DMS79 treated with DMSO at 0.1 percent for 48 hours (cell line): ENCODE results near the gene TUBB2A.
"Not testable (repeated sequence)": the region's sequence is repeated elsewhere in the genome, so short reads cannot be mapped to it uniquely, and the experiment has no call there.

Experiments used
- DNase-seq: peaks from one replicate; lab custom pipeline; 2025; lab: John Stamatoyannopoulos, UW

Gene TUBB2A

DNA sequence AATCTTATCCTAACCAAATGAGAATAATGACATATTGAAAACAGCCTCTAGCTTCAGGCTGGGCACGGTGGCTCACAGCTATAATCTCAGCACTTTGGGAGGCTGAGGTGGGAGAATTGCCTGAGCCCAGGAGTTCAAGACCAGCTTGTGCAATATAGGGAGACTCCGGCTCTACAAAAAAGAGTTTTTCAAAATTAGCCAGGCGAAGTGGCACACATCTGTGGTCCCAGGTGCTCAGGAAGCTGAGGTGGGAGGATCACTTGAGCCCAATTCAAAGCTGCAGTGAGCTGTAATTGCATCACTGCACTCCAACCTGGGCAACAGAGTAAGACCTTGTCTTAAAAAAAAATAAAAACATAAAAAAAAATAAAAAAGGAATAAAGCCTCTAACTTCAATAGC lies 4.7 kb downstream of the TUBB2A start:
- no peak for DNase-seq

DNA sequence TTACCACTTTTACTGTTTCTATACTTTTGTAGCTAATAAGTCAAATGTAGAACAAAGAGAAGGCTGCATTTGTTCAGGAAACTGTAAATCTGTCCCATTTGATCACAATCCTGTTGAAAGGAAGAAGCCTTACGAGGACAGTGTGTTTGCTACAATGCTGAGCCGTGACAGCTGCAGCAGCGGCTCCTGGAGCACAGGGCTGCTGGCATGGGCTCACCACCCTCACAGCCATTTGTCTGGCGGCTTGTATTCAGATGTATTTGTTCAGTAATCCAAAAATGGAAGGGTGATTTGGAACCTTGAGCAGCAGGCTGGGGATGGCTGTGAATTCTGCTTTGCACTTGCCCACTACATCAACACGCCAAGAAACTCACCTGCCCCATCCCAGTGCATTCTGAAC lies 5.7 kb downstream of the TUBB2A start:
- DNase-seq = no peak

DNA sequence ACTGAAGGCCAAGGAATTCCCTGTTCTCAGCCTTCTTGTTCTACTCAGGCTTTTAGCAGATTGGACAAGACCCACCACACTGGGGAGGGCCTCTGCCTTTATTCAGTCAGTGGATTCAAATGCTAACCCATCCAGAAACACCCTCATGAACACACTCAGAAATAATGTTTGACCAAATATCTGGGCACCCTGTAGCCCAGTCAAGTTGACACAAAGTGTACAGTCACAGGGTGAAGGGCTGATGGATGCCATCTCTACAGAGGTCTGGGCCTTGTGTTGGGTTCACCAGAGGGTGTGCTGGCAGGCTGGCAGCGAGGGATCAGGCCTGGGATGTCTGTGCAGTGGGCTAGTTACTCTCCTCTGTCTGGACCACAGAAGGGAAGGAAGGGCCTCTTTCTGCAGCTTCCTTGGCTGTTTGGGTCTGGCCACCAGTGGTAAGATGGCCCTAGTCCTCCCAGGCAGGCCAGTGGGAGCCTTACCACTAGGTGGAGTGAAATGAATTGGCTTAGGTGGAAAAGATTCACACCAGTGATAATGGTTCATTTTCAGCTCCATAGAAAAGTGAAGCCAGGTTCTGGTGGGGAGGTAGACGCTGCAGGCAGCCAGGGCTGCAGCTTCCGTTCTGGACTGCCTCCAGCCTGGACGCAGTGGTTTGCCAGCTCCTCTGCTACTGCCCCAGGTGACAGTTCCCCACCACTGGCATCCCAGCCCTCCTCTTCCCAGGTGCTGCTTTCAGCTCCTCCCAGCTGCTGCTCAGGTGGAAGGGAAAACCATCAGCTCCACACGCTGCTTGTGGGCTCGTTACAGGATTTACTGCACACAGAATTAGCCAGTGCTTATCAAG lies 9.2 kb downstream of the TUBB2A start:
- DNase-seq = no peak

DNA sequence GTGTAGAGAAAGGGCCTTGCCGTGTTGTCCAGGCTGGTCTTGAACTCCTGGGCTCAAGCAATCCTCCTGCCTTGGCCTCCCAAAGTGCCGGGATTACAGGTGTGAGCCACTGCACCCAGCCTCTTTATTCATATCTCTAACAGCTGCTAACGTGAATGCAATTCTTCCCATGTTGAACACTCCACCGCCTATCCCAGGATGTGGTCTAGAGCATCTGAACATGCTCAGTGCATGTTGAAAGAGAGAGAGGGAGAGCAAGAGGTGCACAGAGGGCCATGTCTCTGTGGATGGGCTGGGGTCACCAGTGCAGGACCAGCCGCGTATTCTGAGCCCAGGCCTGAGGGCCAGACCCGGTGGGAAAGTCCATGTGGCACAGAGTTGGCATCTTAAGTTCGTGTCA lies 12.8 kb downstream of the TUBB2A start:
- DNase-seq = no peak

DNA sequence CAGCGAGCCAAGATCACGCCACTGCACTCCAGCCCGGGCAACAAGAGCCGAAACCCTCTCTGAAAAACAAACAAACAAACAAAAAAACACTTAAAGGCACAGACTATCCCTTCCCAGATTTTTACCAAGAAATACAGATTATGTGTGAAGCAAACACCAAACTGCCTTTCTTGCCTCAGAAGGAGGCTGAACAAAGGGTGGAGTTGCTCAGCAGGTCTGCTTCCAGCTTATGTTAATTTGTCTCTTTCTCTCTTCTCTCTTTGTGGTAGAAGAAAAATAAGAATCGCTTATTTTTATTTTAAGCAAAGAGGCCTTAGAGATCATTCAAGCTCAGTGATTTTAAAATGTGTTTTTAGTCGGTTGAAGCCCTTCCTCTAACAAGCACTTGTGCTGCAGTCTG lies 14.2 kb downstream of the TUBB2A start:
- DNase-seq = no peak

DNA sequence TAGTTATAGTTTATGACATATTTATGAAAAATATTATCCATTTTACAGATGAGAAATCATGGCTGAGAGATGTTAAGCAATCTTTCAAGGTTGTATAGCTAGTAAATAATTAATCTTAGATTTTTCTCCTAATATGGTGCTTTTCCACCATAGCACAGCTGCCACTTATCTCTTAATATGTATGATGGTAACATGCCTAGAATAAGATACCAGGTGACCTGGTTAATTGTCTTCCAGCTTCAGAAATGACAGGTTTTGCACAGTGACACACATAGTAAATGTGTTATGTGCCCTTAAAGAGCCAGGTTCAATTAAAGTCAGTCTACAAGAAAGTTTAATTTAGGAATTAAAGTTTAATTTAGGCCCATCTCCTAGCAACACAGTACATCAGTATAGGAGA lies 14.8 kb downstream of the TUBB2A start:
- no peak for DNase-seq

DNA sequence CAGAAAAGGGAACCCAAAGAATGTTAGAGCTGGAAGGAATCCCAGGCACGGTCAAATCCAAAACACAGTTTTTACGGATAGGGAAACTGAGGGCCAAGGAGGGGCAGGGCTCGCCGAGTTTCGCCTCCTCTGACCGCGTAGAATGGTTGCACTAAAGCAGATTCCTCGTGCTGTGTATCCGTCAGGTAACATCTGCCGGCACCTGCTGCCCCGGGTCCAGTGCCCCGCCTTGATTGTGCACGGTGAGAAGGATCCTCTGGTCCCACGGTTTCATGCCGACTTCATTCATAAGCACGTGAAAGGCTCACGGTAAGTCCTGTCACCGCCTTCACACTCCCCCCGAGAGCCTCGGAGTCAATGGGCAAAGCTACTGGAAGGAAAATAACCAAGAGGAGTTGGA lies 17.1 kb downstream of the TUBB2A start:
- no peak for DNase-seq

DNA sequence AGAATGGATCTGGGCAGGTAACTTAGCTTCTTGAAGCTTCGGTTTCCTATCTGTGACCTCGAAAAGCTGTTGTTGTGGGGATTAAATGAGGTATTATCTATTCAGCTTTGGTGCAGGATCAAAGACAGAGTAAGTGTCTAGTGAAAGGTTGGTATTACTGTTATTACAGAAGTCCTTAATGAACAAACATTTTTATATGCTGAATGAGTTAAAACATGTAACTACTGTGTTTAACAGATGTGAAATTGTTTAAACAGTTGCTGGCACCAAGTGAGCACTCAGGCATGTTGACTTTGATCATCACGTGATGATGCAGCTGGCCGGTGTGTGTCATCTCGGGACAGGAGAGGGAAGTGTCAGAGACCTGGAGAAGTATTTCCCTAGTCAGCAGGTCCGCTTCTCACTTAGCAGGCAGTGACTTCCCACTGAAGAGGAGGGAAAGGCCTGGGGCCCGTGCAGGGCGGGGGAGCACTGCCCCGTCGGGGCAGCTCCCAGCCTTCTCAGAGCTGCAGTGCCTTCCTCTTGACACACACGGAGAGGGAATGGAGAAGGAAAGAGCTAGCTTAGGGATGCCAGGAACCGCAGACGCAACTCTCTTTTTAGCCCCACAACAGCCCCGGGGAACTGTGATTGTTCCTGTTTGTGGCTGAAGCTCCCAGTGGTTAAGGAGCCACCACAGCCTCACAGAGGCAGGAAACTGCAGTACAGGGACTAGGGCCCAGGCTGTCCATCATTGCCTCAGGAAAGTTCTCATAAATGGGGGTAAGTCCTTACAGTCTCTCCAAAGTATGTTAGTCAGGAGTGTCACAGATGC lies 18.0 kb downstream of the TUBB2A start:
- peak; percentile 11 for DNase-seq

DNA sequence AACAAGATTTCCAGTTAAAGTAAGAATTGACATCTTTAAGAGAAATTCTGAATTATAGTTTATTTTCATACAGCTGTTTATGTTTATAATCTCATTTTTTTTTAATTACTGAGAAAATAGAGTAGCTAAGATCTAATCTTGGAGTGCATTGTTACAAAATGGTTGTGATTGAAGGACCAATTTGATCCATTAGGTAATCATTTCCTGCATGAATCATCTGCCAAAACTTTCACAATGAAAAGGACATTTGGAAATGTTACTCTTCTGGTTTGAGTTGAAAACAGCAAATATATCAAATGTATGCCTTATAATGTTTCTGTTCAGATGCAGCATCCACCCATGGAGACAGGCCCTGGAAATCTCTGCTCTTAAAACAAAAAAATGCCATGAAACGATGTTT lies 19.0 kb downstream of the TUBB2A start:
- DNase-seq = no peak

DNA sequence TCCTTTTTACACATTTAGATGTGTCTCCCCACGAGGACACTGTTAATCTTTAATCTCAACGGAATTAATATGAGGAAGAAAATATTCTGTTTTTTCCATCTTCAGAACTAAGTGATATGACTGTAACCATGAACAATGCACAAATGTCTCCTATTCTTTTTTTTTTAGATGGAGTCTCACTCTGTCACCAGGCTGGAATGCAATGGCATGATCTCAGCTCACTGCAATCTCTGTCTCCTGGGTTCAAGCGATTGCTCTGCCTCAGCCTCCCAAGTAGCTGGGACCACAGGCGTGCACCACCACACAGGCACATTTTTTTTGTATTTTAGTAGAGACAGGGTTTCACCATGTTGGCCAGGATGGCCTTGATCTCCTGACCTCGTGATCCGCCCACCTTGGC lies 19.5 kb downstream of the TUBB2A start:
- not testable (repeated sequence) for DNase-seq

DNA sequence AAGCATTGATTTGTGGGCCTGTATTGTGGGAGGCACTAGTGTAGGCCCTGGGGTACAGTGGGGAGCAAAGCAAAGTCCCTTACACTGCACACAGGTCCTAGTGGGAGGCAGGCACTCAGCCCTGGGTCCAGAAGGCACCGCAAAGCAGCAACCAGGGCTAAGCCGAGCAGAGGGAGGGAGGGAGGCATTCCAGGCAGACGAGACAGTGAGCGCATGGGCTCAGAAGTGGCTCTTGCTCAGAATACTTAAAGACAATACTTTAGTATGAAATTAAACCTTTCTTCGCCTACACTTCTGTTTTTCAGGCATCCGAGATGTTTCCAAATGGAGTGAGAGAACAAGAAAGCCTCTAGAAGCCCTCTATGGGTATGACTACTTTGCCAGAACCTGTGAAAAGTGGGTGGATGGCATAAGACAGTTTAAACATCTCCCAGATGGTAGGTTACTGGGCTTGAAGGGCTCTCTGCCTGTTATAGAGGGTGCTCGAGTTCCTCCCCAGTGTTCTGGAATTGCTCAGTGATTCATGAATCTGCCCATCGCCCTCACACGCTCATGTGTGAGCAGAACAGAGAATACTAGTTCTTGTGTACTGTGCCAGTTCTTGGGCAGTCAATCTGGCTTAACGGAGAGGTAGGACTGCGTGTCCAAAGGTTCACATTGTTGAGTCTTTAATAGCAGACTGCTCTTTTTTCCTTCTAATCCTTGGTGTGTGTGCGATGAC lies 20.1 kb downstream of the TUBB2A start:
- no peak for DNase-seq

DNA sequence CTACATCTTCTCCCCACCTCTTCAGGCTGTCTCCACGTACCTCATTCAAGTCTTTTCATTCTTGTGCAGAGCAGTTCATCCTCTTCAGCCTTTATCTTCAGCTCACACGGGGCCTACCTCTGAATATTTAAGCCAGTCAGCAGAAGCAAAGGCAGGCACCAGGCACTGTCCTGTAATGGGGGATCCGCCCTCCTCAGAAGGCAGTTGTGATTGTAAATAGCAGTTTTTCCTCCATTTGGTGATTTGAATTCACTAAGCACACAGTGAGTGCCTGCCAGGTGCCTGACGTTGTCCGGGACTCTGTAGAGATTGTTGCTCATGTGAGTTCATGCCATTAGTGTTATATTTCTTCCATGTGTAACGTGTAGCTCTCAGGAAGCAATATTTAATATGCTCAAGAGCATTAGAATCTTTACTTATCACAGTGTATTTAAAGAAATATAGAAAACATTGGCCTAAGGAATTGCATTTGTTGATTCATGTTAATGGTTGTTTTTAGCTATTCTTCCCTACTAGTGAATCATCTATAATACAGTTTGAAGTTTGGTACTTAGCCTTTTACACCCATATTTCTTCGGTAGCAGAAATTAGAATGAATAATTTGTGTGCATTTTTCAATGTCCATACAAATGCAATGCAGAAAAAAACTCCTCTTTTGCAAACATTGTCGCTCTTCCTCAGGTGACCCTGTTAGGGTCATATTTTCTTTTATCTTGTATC lies 20.9 kb downstream of the TUBB2A start:
- no peak for DNase-seq

DNA sequence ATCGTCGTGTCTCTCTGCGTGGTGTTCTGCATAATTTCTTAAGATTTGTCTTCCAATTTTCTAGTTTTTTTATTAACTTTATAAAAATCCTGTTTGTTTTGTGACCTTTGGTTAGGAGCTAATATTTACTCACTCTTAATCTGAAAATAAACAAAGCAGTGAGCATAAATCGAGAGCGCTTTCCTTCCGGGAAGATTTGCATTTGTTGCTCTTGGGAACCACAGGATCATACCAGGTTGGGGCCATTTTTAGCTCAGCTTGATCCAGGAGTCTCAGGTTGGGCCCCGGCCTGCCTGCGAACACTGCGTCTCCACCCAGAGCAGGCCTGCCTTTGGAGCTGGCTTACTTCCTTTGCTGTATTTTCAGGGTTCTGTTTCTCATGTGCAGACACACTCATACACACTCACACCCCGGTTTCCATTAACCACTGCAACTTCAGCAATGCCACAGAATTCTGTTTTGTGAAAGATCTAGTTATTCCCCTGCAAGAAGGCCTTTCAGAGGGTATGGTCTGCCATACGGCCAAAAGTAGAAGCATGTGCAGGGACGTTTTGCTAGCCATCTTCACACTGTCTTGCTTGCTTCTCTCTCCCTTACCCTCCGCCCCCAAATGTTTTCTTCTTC lies 21.6 kb downstream of the TUBB2A start:
- DNase-seq = no peak

DNA sequence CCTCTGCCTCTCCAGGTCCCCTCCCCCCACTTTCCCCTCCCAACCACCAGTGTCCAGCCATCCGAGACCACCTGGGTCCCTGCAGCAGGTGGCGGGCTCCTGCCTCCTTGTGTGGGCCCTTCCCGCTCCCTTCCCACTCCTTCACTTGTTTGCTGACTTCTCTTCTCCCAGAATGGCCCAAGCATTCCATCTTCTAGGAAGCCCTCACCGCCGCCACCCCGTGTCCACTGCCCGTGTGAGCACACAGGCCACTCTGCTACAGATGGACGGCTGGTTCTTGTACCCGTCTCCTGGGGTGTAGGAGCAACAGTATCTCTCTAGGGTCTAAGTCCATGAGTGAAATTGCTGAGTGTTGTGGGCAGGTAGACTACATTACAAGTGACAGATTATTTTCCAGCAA lies 23.8 kb downstream of the TUBB2A start:
- DNase-seq = no peak

DNA sequence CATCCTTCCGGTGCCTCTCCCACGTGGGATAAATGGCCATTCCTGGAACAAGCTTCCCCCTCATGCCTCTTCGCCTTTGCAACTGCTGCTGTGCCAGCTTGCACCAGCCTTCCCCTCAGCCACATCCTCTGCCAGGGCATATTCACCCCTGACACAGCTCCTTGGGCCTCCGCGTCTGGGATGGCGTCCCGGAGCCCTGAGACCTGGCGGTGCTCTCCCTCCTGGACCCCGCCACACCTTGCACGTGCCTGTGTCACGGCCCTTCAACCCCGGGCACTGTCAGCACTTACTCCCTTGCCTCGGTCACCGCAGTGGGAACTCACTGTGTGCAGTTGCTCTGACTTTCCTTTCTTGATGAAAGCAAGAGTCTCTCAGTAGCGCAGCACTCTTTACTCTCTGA lies 25.6 kb downstream of the TUBB2A start:
- DNase-seq = no peak

DNA sequence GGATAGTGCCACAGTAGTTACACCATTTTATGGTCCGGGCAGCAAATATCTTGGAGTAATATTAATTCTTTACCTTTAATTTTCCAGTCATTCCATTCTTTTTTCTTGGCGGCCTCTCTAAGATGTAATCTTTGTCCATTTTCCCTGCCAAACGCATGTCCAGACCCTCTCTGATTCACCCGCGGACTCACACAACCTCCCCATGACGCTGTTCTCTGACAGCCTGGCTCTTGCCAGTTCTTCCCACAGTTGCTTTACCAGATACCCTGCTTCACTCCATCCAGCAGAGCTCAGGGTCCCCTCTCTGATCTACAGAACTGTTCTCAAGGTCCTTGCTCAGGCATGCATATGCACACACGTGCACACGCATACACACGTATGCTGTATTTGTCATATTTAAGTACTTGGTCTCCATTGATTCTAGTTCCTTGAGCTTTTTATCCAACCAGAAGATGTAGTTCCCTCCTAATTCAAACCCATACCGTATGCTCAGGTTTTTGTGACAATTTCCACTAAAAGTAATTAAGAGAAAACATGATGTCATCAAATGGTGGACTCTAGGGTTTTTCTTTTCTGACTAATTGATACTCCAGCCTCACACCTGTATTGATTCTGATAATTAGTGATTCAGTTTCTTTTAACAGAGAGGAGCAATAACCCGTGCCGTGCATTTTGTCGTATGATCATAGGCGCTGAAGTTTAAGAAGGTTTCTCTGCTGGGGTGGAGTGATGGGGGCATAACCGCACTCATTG lies 28.8 kb downstream of the TUBB2A start:
- DNase-seq = no peak

DNA sequence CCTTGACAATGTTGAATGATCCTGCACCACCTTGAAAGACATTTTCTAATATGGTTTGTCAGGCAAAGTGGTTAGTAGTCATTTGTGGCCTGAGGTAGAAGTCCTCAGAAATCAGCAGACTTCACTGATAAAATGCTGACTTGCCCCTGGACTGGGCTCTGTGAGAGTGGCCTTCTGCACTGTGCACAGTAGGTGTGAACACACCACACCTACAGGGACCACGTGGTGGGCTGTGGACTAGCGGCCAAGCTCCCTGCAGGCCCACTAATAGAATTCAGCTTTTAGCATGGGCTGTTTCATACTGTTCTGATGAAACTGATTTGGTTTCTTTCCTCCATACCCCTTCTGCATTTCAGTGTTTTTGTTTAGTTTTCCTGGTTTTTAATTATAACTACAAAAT lies 31.5 kb downstream of the TUBB2A start:
- no peak for DNase-seq

DNA sequence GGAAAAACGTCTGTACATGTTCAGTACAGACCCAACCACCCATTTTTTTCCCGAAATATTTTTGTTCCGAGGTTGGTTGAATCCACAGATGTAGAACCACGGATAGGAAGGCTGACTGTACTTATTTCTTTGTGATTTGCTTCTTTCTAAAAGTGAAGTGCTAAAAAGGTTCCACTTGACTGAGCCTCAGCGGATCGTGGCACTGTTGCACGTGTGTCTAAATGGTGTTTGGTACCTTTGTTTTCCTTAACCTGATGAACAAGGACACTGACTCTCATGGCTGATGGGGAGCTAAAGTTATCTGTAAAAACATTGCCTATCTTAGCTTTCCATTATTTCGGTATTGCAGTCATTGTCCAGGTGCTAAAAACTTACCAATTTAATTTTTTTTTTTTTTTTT lies 32.7 kb downstream of the TUBB2A start:
- peak; percentile 10 for DNase-seq

DNA sequence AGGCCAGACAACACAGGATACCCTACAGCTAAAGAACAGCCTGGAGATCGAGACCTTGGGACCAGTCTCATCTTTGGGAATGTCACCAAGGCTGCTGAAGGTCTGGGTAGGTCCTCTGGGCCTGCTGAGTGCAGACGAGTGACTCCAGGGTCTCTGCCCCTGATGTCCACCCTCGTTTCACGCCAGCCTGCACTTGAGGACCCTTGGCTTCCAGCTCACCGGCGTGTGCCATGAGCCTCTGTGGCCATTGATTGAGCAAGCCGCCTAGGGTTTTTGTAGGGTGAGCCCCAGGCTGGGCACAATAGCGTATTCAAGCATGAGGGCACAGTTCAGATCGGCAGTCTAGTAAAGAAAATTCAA lies 34.5 kb downstream of the TUBB2A start:
- DNase-seq = no peak

DNA sequence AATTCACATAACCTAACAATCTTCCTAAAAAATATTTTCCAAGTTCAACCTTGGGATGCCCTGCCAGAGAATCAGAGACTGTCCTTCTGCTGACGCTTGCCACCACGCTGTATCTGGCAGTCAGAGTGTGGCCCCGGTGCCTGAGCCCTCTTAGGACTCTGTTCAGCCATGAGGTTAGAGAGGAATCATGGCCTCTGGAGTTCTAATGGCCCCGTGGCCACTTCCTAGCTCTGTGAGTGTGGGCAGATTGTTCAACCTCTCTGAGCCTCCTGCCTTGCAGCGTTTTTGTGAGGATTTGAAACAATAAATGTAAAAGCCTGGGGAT lies 36.6 kb downstream of the TUBB2A start:
- DNase-seq = no peak

DNA sequence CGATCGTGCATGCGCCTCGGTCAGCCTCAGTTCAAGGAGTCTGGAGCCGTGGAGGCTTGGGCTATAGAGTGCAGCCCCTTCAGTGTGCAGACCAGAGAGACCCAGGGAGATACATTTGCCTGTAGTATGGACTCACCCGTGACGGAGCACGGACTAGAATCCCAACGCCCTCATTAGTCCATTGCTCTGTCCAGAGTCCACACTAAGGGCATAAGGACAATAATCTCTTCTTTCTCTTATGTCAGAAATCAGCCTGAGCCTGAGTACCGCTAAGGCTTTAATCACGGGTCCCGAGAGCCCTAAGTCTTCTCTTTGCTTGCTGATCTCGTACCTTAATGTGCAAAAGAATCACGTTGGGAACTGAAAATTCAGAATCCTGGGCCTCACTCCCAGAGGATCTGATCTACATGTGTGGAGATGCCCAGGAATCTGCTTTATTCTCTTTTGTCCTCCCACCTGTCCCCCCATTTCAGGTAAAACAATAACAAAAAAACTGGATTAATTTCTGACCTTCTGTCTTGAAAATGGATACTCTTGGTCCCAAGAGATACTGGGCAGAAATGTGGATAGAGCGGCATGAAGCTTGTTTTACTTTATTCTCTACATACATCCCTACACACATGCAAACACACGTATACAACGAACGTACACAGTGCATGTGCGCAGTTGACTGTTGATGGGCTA lies 38.2 kb downstream of the TUBB2A start:
- peak; percentile 32 for DNase-seq
